GM21515 (cell line): ENCODE measurements around the gene C1QTNF9.
"Not testable (repeated sequence)": the region's sequence is repeated elsewhere in the genome, so short reads cannot be mapped to it uniquely, and the experiment has no call there.

Source experiments
- ATAC-seq: cut with Tn5 transposase; IDR thresholded peaks from one replicate; pipeline ENCODE4 v1.9.1; 2021; ENCODE audit not compliant: unreplicated experiment

C1QTNF9 gene, protein sequence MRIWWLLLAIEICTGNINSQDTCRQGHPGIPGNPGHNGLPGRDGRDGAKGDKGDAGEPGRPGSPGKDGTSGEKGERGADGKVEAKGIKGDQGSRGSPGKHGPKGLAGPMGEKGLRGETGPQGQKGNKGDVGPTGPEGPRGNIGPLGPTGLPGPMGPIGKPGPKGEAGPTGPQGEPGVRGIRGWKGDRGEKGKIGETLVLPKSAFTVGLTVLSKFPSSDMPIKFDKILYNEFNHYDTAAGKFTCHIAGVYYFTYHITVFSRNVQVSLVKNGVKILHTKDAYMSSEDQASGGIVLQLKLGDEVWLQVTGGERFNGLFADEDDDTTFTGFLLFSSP

DNA sequence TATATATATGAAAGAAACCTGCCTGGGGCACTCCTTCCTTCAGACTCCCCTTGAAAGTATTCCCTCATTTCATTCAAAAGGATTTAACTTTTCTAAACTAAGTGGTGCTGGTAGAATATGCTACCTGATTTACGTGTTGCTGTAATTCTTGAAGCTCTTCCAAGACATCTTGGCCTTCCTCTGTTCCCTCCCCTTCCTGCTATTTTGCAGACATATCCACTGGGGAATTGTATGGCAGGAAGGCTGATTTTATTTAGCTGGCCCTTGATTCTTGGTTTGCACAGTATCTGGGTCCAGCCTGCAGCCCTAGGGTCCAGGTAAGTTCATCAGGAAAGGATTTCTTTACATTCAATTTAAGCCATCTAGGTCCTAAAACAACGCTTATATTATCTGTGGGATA, at the start of gene C1QTNF9:
TSS of gene C1QTNF9 (plus strand) at position 281 of the 400 bp plus-strand sequence. CDS start 6,424 bp downstream, outside the sequence.
- not testable (repeated sequence) for ATAC-seq

DNA sequence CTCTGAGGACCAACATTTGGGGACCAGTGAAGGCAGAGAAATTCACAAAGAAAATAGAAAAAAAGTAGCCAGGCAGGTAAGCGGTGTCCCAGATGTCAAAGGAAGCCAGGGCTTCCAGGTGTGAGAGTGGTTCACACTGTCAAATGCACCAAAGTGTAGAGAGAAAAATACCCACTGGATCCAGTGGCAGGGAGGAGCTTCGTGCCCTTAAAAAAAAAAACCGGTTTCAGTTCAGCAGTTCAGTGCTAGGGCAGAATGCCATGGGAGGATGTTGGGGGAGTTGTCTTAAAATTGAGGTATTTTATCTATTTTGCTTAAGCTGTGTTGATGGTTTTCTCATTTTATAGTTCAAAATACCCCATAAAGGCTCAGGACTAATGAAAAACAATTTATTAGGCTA, 47.8 kb upstream of the C1QTNF9 start:
- no peak for ATAC-seq

DNA sequence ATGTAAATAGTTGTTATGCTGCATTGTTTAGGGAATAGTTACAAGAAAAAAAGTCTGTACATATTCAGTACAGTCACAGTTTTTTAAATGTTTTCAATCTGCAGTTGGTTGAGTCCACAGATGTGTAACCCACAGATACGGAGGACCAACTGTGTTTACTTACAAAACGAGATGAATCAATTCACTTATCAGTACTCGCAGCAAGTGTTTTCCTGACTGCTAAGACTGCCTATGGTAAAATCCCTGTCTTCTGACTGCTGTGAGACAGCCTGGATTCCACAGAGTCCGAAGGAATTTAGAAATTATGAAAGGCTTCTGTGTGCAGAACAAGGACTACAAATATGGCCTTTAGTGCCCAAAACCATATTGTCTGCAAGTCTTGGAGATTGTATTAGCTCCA, 45.7 kb upstream of the C1QTNF9 start:
- no peak for ATAC-seq

DNA sequence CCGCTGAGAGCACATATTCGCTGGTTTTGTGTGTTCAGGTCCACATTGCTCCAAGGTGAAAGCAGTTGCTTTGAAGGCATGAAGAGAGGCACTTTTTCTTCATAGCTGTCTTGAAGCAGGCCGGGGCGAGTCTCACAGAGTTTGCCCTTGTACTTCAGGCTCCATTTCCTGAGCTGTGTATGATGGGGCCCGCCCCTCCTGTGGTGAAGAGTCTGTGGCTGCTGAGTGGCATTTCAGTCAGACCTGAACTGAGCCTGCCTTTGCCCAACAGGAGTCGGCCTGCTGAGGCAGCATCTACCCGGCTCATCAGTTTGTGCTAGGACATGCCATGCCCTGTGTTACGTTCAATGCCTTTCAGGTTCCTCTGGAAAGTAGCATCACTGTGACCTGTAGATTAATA, 44.4 kb upstream of the C1QTNF9 start:
- ATAC-seq = no peak

DNA sequence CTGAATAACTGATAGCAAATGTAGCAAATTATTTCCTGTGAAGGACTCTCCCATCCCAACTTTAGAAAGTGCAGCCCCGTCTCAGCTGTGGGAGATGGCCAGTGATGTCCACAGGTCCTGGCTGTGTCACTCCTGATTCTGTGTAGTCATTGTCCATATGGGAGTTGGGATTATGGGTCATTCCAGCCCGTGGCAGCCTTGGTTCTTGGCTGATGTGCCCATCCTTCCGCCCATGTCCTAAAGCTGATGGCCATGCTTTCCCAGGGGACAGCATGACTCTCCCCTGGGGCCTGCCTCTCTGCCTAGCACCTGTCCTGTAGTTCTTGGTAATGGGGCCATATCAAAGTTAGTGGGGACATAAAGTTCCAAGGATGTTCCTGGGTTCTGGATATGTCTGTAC, 43.9 kb upstream of the C1QTNF9 start:
- ATAC-seq = no peak

DNA sequence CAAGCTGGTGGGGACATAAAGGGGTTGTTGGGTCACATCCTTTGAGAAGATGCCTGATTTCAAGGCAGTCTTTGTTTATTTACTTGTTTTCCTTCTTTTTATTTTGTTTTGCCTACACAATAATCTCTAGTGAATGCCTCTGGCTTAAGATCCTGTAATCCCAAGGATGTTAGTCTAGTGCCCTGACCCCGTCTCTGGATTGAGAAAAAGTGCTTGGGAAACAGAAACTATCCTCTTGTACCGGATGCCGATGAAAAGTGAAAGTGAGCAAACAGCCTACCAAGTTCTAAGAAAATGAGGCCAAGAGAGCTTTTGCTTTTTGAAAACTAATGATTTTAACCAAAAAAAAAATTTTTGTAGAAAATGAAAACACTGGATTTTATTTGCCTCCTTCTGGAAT, 42.1 kb upstream of the C1QTNF9 start:
- no peak for ATAC-seq

DNA sequence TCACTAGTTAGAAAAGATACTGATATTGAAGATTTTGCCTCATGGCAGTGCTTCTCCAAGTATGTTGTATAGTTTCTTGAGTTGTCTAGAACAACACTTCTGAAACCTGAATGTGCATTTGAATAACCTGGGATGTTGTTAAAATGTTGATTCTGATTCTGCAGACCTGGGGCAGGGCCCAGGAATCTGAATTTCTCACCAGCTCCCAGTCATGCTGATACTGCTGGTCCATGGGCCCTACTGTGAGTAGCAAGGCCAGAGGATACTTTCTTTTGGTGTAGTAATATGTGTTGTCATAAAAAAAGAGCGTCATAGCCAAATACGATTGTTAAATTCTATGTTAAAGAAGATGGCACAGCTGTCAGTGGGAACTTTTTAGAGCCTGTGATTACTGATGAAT, 41.6 kb upstream of the C1QTNF9 start:
- ATAC-seq = no peak

DNA sequence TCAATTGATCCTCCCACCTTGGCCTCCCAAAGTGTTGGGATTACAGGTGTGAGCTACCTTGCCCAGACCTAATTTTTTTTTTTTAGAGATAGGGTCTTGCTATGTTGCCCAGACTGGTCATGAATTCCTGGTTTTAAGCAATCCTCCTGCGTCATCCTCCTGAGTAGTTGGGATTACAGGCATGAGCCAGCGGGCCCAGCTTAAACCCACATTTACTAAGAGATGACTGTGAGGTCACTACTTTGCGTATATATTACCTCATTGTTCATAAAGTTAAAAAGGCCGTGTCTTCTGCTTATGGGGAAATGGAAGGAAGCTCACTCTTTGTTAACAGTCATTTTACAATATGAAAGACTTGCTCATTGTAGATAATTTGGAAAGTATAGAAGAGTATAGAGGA, 39.6 kb upstream of the C1QTNF9 start:
- no peak for ATAC-seq

DNA sequence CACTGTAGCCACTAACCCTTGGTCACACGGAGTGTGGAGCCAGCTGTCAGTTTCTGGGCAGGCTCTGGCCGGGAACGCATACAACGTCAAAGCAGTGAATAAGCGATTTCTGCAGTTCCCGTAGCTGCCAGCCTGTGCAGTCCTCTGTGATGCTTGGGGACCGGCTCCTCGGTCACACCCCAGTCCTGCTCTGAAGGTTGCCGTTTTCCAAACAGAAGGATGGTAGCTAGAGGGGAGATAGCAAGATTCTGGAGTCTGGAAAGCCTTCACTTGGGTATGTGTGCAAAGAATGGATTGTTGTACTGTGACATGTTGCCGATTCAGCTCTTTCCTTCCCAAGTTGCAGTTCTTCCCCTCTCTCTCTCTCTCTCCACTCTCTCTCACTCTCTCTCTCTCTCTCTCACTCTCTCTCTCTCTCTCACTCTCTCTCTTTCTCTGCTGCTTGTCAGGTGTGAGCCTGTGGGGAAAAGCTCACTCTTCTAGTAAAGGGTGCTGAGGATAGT, 38.7 kb upstream of the C1QTNF9 start:
- ATAC-seq = peak; percentile 53

DNA sequence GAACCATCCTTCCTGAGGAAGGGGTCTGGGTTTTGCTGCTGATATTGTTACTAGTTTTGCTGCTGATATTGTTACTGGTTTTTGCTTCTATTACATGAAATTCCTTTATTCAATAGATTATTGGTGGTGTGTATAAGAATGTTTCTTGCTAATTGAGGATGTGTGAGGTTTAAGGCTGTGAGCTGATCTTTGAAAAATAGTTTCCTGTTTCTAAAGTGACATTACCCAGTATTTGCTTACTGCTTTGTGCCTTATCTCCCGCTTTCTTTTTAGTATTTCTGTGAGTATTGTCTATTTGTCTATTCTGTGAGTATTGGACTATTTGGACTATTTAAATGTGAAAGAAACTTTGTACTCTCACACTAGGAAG, 38.2 kb upstream of the C1QTNF9 start:
- ATAC-seq = no peak

DNA sequence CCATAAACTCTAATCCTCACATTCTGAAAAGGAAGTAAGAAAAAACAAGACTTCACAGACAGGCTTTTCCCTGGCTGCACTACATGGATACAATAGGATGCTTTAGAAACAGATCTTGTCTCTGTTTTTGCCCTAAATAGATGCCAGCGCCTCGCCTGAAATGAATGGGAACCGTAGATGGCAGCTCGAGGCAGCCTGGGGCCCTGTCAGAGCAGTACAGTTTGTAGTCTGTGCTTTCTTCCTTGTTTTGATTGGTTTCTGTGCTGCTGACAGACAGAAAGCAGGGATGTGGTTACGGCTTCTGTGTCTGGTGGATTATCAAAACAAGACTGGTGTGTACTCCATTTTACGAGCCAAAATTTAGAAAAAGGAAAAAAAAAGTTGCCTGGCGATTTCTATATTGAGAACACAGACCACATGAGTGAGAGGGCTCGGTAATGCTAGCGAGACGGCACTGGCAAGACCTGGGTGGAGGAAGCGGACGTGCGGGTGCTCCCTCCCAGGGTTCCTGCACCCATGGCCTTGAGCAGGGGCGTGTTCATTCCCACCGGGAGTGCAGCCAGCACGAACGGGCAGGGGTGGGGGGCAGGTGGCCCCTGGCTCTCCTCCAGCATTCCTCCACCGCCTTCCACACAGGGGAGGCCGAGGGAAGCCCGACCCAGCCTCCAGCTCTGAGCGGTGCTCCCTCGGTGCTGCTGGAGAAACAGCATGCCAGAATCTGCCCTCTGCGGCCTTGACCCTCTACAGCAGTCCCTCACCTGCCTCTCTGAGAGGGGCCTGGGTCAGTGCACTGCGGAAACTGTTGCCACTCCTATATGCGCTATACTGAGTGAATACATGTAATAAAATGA, 37.6 kb upstream of the C1QTNF9 start:
- ATAC-seq = peak; percentile 50

DNA sequence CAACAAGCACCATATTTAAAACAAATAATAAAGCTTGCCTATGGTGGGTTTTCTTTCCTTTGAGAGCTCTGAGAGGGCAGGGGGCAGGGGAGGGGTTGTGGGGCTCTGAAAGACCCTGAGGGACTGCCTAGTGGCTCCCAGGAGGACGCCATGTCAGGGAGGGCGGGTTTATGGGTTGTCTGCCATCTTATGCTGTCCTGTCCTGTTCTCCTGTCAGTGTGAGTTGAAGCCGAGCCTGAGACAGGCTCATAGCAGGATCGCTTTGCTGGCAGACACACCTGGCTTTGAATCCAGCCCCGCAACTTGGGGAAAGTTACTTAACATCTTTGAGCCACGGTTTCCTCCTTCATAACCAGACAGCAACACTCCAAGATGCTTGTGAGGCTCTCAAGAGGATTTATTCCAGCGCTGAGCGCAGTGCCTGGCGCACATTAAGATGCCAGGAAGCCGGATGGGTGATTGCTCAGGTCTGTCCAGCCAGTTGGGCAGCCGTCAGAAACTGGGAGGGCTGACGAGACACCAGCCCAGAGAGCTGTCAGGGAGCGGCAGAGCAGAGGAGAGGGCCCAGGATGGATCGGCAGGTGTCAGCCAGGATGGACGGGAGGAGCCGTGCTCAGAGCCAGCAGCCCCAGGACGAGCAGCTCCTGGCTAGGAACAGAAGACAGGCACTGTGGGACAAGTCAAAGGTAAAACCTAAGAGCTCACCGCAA, 36.8 kb upstream of the C1QTNF9 start:
- no peak for ATAC-seq

DNA sequence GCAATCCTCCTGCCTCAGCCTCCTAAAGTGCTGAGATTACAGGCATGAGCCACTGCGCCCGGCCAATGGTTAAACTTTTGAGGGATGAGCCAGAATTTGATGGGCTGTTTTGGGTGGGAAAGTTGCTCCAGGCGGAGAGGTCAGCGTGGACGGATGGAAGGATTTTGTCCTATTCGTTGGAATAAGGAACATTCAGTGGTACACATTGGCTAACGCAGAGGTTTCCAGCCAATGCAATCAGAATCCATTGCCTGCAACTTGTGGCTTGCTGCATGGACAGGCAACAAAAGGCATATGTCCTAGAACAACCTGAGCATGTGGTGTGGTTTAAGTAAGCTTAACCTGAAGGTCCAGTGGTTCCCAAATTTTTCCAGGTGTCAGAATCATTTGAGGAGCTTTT, 35.5 kb upstream of the C1QTNF9 start:
- ATAC-seq = no peak

DNA sequence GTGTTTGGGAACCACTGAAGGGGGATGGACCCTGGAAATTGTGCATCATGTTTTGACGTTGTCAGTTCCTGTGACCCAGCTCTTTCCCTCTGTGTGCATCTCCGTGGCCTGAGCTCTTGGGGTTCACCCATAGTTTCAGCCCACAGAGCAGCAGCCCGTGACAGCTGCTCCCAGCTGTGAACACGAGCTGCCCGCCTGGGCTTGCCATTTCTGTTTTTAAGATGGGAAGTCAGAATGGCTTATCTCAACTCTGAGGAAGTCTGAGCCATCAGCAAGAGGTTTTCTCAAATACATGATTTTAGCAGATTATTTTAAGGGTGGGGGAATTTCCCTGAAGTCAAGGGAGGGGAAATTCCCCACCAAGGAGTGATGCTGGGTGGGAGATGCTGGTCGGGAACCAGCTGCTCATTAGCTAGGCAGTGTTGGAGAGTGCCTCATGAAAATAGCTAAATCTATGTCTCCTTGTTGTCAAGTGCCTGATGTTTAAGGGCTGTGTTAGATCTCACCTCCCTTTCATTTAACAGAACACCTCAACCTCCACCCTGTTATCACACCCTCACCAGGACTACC, 34.8 kb upstream of the C1QTNF9 start:
- ATAC-seq = peak; percentile 61

DNA sequence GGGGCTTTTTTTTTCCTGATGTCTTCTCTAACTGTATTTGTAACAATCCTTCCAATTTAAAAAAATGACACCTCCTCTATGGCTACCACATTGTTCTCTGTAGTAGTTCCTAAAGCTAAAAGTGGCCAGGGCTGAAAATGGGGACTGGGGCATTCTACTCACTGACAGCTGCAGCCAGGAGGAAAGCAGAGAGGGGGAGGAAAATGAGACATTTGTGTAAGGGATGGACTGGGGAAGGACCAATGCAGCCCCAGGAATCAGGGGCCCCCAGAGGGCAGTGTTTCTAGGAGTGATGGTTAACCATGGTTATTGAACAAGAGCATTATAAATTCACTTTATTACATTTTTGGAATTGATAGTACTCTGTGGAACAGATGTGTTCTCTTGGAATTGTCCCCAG, 34.3 kb upstream of the C1QTNF9 start:
- ATAC-seq = no peak

DNA sequence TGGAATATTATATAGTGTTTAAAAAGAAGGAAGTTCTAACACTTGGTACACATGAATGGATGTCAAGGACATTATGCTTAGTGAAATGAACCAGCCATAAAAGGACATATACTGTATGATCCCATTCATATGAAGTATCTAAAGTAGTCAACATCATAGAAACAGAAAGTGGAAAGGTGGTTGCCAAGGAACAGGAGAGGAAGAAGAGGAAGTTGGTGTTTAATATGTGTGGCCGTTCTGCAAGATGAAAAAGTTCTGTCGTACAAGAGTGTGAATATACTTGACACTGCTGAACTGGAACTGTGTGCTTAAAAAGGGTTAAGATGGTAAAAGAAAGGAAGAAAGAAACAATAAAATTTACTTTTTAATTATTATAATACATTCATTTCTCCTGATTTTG, 33.1 kb upstream of the C1QTNF9 start:
- no peak for ATAC-seq

DNA sequence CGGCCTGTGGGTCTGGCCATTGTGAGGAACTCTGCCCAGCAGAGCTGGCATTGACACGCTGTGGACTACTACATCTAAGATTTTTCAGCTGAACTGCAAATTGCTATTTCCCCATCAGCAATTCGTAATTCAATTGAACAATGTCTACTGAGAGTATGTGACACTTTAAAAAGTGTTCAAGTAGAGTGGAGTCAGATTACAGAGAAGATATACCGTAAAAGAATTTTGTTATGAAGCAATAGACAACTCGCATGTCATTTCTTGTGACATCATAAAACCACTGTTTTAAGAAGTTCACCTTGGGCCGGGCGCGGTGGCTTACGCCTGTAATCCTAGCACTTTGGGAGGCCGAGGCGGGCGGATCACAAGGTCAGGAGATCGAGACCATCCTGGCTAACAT, 32.5 kb upstream of the C1QTNF9 start:
- ATAC-seq = no peak

DNA sequence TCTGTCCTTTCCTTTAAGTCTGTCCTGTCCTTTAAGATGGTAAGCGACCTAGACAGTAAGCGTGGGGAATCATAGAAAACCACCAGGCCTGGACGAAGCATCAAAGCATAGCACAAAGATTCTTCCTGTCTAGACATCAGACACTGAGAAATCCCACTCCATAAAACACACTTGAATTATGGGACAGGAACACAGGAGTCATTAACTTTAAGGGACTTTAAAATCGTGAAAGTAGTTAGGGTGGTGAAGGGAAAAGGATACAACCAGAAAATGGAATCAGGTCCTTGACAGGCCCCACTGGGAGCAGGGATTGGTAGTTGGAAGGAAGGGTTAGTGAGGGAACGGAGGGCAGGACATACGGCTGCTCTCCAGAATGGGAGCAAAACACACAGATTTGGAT, 31.6 kb upstream of the C1QTNF9 start:
- ATAC-seq = no peak

DNA sequence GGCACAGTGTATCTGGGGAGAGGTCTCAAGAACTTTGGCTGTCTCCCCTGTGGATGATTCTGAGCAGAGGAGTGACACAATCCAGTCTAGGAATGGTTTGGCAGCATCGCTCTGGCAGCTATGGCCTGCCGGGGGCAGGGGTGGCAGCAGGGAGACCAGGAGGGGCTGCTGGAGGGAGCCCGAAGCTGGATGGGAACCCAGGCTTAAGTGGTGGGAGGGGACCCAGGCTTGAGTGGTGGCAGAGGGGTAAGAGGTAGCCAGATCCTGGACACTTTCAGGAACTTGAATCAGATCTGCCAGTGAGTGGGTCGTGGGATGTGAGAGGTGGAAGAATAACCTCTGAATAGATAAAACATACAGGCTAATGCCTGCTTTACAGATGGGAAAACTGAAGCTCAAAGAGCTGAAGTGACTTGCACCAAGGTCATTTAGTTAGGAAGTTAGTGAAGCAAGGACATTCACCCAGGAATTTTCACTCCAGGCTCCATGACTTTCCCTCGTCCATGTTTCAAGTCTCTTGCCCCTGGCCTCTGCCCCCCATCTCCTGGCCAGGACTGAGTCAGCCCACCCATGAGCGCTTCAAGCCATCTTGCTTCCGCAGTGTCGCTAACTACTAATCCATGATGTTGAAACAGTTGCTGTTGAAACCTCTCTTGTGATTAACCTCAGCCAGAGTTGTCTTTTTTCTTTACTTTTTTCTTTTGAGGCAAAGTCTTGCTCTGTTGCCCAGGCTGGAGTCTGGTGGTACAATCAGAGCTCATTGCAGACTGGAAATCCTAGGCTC, 29.9 kb upstream of the C1QTNF9 start:
- ATAC-seq = no peak

DNA sequence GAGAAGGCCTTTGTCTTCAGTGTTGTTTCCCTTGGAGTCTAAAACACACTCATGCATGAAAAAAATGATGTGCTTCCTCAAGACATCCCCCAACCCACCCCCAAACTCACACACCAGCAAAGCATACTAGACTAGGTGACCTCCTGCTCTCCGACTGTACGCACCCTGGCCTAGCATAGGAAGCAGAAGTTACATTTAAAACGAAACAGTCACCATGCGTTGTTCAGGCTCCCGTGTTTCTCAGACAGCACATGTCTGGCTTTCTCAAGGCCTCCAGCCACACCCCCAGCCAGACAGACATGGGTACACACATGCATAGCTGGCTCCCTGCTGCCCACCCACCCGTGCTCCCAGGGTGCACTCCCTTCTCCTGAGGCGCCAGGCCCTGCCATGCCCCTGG, 28.7 kb upstream of the C1QTNF9 start:
- ATAC-seq = peak; percentile 59
